HG02943 (cell line): ENCODE results near the gene TNNC1.

ENCODE experiments used
- ATAC-seq: cut with Tn5 transposase; IDR thresholded peaks from one replicate; pipeline ENCODE4 v1.9.1; 2021; ENCODE audit warnings: mild to moderate bottlenecking, low read depth, moderate library complexity; ENCODE audit not compliant: unreplicated experiment

Gene TNNC1

GRCh38 chr3:52453496-52454249, at the start of gene TNNC1:
TNNC1 (minus strand) TSS chr3:52454041; CDS start chr3:52454015, 26 bp downstream.
- no peak for ATAC-seq

GRCh38 chr3:52502808-52503350, 49.0 kb upstream of the TNNC1 start:
- ATAC-seq = no peak

- no peak for ATAC-seq
These were observed 48.2 kb upstream of the TNNC1 start for GRCh38 chr3:52502001-52502400.

- no peak for ATAC-seq
These were observed 47.2 kb upstream of the TNNC1 start for GRCh38 chr3:52501046-52501445.

GRCh38 chr3:52498137-52499054, 44.6 kb upstream of the TNNC1 start:
- no peak for ATAC-seq

- no peak for ATAC-seq
These were observed 42.1 kb upstream of the TNNC1 start for GRCh38 chr3:52495777-52496602.

GRCh38 chr3:52494886-52495495, 41.1 kb upstream of the TNNC1 start, which contains the start of gene STAB1:
STAB1 (plus strand) TSS chr3:52495338; CDS start chr3:52495414, 76 bp downstream.
- ATAC-seq = no peak

GRCh38 chr3:52494445-52494844, 40.6 kb upstream of the TNNC1 start:
- no peak for ATAC-seq

- ATAC-seq = no peak
These were observed 39.6 kb upstream of the TNNC1 start for GRCh38 chr3:52493232-52494017.

- no peak for ATAC-seq
These were observed 38.2 kb upstream of the TNNC1 start for GRCh38 chr3:52492059-52492458.

GRCh38 chr3:52490939-52491526, 37.2 kb upstream of the TNNC1 start:
- no peak for ATAC-seq

- ATAC-seq = no peak
These were observed 36.4 kb upstream of the TNNC1 start for GRCh38 chr3:52490035-52490938.

- no peak for ATAC-seq
These were observed 35.6 kb upstream of the TNNC1 start for GRCh38 chr3:52489453-52489852.

- no peak for ATAC-seq
These were observed 34.9 kb upstream of the TNNC1 start for GRCh38 chr3:52488746-52489145.

GRCh38 chr3:52487788-52488691, 34.2 kb upstream of the TNNC1 start:
- no peak for ATAC-seq

- ATAC-seq = no peak
These were observed 33.4 kb upstream of the TNNC1 start for GRCh38 chr3:52487050-52487787.
